HG02610 (cell line): ENCODE results near the gene ZNF584.

Source experiments
- ATAC-seq: cut with Tn5 transposase; IDR thresholded peaks from one replicate; pipeline ENCODE4 v1.9.1; 2021; ENCODE audit warnings: mild to moderate bottlenecking, moderate library complexity; ENCODE audit not compliant: unreplicated experiment

Gene ZNF584

DNA sequence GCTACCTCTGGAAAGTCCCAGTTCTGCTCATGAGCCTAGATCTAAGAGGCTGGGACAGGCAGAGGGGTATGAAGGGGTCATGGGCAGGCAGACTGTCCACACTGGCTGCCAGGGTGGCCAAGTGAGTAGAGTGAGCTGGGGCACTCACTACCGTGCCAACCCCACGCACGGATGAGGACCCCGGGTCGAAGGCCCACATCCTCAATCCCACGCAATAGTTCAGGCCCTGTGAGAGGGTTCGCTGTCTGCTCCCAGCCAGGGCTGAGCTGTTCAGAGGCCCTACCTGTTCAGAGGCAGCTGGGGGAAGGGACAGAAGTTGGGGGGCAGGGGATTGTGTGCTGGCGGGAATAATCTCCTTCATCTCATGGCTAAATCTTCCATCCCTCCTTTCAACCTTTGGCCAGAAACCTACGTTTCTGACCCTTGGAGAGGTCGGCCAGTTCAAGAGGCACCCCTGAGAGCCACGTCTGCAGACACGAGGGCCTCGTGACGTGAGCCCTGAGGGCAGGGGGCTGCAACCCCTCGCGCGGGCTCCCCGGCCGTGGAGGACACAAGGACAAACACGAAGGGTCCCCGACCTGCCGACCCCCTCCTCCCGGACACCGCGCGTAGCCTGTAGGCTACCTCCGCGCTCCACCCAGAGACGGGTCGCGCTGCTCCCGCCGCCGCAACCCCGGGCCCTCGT lies 22.4 kb upstream of the ZNF584 start:
- peak; percentile 8 for ATAC-seq

- peak; percentile 84 for ATAC-seq
Observed at GRCh38 chr19:58386576-58387337, 21.7 kb upstream of the ZNF584 start, which contains the start of gene RPS5. Gene RPS5, plus strand, starts transcription at chr19:58387269. Its CDS starts 869 bp downstream, at chr19:58388138.

GRCh38 chr19:58387338-58388174 lies 20.9 kb upstream of the ZNF584 start:
- ATAC-seq, result no peak

DNA sequence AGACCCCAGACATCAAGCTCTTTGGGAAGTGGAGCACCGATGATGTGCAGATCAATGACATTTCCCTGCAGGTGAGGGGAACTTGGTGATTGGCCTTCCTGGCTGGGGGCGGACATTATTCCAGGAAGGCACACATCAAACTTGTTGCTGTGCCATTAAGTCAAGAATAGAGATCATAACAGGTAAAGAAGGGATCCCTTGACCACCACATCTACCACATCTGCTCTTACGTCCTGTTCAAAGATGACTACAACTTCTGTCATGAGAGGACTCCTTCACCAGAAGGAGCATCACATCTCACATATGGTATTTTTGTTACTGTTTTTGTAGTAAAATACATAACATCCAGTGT lies 20.3 kb upstream of the ZNF584 start:
- ATAC-seq, result no peak

DNA sequence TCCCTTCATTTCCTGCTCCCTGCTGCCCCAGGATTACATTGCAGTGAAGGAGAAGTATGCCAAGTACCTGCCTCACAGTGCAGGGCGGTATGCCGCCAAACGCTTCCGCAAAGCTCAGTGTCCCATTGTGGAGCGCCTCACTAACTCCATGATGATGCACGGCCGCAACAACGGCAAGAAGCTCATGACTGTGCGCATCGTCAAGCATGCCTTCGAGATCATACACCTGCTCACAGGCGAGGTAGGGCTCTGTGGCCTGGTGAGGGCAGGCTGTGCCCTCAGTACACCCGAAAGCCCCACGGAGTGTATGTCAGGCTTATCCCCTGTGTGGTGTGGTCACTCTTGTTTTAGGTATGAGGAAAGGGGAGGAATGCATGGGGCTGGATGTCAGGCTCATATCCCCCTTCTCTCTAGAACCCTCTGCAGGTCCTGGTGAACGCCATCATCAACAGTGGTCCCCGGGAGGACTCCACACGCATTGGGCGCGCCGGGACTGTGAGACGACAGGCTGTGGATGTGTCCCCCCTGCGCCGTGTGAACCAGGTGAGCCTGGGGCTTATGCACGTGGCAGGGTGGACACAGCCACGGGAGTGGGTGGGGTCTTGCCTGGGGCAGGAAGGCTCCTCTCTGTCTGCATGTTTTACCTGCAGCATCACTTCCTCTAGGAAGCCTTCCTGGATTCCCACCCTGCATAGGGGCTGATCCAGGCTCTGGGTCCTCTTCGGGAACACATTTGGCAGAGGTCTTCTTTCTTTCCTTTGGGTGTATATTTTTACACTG lies 15.3 kb upstream of the ZNF584 start:
- ATAC-seq, result no peak

- ATAC-seq, result no peak
Observed at GRCh38 chr19:58393725-58394033, 14.8 kb upstream of the ZNF584 start.

GRCh38 chr19:58394821-58395219 lies 13.6 kb upstream of the ZNF584 start:
- ATAC-seq, result no peak

DNA sequence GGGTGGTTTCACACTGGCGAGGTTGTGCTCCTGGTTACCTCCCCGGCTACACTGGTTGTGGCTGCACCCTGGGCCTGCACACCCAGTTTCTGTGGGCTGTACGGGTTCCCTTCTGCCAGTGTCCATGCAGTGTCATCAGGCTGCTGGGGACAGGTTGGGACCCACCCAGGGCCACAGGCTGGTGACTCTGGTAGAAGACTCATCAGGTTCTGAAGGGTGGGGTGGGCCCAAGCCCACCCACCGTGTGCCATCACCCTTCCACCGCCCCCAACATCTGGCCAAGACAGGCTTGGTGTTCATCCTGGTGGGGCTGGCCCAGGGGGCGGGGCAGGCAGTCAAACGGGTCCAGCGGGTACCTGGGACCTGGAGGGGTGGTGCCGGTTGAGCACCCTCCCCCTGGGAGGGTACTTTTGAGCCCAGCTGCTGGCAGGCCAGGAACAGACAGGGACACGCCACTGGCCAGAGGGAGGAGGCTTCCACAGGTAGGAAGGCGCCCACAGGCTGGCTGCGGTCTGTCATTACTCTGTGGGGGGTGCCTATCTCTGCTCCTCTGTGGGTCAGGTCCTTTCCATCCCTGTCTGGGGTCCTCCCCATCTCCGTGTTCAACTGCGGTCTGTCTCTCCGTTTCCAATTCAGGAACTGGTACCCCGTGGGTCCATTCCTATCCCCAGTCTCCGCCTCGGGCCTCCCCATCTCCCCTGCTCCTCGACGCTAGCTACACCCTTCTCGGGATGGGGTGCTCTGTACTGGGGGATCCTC lies 13.1 kb upstream of the ZNF584 start, which contains the start of gene RNF225:
Gene RNF225, plus strand, starts transcription at position 437 of the 759 bp plus-strand sequence. CDS start 434 bp downstream, outside the sequence.
- no peak for ATAC-seq

DNA sequence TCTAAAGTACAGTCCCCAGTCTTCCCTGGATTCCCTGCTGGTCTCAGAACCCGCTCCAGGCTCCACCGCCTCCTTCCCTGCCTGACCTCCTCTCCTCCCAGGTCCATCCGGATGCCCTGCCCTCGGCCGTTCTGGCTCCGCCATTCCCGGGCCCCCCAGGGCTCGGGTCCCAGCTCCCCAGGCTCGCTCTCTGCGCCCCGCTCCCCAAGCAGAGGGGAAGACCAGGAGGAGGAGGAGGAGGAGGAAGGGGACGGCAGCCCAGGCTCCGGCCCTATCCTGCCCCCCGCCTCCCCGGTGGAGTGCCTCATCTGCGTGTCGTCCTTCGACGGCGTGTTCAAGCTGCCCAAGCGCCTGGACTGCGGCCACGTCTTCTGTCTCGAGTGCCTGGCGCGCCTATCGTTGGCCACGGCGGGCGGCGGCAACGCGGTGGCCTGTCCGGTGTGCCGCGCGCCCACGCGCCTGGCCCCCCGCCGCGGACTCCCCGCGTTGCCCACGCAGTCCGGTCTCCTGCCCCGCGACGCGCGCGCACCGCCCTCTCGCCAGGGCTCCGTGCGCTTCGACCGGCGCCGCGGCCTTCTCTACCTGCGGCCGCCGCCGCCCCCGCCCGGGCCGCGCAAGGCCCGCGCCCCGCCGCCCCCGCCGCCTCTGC lies 12.3 kb upstream of the ZNF584 start:
- no peak for ATAC-seq

GRCh38 chr19:58396691-58397532 lies 11.5 kb upstream of the ZNF584 start:
- no peak for ATAC-seq

DNA sequence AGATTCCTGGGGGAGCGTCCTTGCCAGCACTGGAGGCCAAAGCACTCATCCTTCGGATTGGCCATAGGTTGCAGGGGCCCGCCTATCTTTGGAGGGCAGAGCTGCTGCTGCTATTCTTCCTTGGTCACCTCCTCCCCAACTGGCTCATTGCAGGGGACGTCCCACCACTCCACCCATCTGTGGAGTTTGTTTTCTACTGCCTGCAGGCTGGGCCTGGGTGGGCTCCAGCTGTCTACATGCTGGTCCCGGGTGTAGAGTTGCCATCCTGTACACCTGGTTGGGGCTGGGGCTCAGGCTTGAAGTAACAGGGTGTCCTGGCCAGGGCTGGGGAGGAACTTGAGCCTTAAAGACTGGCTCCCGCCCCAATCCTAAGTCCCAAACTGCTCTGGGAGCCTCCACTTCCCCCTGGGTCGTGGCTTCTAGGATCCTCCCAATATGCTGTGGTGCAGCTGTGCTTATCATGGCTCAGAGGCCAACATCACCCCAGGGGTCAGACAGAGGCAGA lies 10.9 kb upstream of the ZNF584 start:
- no peak for ATAC-seq

- no peak for ATAC-seq
Observed at GRCh38 chr19:58398087-58398486, 10.4 kb upstream of the ZNF584 start.

GRCh38 chr19:58398545-58398944 lies 9.9 kb upstream of the ZNF584 start:
- ATAC-seq, result no peak

DNA sequence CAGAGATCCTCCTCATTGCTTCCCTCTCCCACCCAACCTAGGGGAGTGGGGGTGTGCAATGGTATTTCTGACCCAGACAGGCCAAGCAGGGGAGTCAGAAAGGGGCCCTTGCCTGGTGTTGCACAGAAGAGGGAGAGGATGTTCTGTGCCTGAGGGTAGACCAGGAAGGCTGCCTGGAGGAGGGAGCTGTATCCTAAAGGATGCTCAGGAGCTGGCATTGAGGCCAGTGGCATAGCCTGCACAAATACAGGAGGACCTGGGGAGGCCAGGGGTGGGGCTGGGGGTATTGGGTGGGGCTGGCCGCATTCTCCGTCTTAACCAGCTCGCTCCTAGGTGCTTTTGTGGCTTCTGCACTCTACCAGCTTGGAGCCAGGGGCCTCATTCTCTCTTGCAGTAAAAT lies 8.5 kb upstream of the ZNF584 start:
- no peak for ATAC-seq

GRCh38 chr19:58400316-58400915 lies 8.0 kb upstream of the ZNF584 start:
- no peak for ATAC-seq

DNA sequence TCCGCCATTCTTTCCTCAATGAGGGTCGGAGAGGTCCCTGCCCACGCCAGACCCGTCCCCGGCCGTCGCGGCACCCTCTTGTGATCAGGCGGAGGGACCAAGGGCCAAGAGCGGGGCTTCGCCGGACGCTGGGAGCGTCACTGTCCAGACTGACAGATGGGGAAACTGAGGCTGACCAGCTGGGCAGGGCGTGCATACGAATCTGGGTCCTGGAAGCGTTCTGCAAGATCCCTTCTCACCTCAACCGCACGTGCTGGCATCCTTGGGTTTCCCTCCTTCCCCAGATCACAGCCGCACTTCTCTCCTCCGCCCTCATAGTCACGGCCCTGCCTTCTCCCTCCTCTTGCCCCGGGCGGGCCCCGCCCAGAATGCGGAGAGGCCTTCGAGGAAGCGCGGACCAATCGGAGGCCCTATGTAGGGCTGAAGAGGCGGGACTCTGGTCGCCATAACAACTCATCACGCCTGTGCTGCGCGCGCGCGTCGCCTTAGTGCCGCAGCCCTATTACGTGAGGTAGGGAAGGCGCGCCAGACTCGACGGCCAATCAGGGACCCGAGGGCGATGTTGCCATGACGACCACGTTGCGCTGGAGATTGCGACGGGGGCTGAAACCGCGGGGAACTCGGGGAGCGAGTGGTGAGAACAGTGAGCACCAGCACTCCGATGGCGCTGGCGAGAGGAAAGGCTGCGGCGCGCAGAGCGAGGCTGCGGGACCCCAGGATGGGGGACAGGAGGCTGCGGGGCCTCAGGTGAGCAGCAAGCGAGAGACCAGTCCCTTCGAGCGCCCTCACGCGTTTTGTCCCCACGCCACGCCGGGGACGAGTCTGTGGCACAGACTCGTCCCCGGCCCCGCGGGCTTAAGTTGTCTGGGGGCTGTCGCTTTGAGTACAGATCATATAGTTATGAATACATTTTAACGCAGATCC lies 7.3 kb upstream of the ZNF584 start:
- peak; percentile 95 for ATAC-seq

GRCh38 chr19:58401840-58402421 lies 6.5 kb upstream of the ZNF584 start:
- ATAC-seq, result no peak
